Measurements from ENCODE around the gene MLX.

DNA sequence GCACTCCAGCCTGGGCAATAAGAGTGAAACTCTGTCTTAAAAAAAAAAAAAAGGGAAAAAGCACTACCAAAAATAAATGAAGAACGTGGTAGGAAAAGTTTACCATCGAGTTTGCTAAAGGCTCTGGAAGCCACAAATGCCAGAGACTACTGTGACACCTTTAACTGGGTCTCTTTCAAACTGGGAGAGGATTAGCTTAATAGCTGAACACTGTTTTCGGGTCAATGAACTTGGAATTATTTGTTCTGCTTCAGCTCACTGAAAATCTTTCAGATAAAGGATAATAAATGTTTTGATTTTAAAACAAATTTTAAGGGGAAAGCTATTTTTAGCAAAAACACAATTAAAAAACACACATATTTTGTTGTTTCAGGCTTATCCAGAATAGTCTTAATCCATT is 40.9 kb downstream of the MLX start:
- TF ChIP-seq CTCF (IDR thresholded peaks at IDR 0.05; ENCODE audit: low read depth, low read length, poor library complexity, severe bottlenecking) (no peak), EZH2phosphoT487 (IDR thresholded peaks at IDR 0.05; ENCODE audit: borderline replicate concordance, low read length) (no peak)

Data from DOHH2 (cell line).